A375 (cell line): ENCODE results near the gene SHE. TPM values are rescaled to one million over a fixed set of nuclear protein-coding genes. Genes with fewer than 3 reads are reported as not detected.

Source experiments
- total RNA-seq: library from RNA; depleted of rRNA; stranded (reverse); fragments of >200 nt; shearing (Covaris generic); gene quantifications from 2 replicates; pipeline ENCODE4 v1.2.3, GENCODE V29; 2014; rRNA removed

SHE gene
- total RNA-seq = 0.08 and 0.11 TPM in 2 replicates

DNA sequence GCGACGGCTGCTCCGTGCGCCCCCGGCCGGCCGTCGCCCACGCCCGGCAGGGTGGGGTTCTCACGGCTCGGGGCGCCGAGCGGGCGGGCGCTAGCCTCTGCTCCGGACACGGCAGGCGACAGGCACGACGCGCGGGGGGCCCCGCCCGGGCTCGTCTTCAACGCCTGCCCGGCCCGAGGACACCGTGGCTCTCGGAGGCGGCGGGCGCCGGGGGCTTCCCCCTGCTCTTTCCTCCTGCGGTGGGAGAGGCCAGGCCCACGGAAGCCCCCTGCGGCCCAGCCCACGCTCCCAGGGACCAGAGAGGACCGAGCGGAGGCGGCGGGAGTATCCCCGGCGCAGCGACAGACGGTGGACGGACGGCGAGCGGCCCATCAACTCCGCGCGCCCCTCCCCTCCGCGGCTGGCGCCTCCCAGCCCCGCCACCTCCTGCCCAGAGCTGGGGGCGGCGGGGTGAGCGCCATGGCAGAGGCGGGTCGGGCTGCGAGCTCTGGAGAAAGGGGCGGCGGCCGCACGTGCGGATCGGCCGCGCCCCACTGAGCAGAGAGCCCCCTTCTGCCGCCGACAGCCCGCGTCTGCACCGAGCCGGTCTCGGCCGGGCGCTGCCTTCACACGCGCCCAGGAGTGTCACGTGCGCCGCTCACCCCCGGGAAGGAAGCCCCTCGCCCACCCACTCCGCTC lies at the start of gene SHE, which contains the start of gene TDRD10:
Gene SHE, minus strand, starts transcription at position 347 of the 678 bp plus-strand sequence. CDS start 386 bp downstream, outside the sequence.
Gene TDRD10, plus strand, starts transcription at position 154 of the 678 bp plus-strand sequence. CDS start 4,685 bp downstream, outside the sequence.

Other genes starting within 250 kb of the SHE start
- gene HAX1, start 229.8 kb downstream of the SHE start, total RNA-seq = 318 and 380 TPM in 2 replicates
- not detected in 2 replicates for gene AQP10, start 181.3 kb downstream of the SHE start, total RNA-seq
- 92.2 and 105 TPM in 2 replicates for gene ATP8B2, start 176.9 kb downstream of the SHE start, total RNA-seq
- gene IL6R, start 97.1 kb downstream of the SHE start, total RNA-seq = 7.3 and 11.6 TPM in 2 replicates
- not detected in 2 replicates for gene TDRD10, start 193 bp downstream of the SHE start, total RNA-seq
- 76.5 and 84.1 TPM in 2 replicates for gene UBE2Q1, start 56.2 kb upstream of the SHE start, total RNA-seq
- gene CHRNB2, start 65.4 kb upstream of the SHE start, total RNA-seq = 0.37 and 1.7 TPM in 2 replicates
- 84.3 and 99.2 TPM in 2 replicates for gene ADAR, start 105.8 kb upstream of the SHE start, total RNA-seq